Astrocyte of the spinal cord (primary cell): Measurements from ENCODE around the gene KCNT1.

Experiments
- DNase-seq: peaks from one replicate; pipeline ENCODE4 v3.0.0; 2011; ENCODE audit warnings: low read depth, low spot score
- H3K4me3 ChIP-seq: 2 replicates; pipeline ENCODE4 v1.5.1; 2011; ENCODE audit warnings: low read depth, mild to moderate bottlenecking, low read length, moderate library complexity
- CTCF ChIP-seq: IDR thresholded peaks from 2 replicates; pipeline ENCODE4 v1.5.1; 2012; ENCODE audit warnings: low read depth, mild to moderate bottlenecking, low read length, inconsistent platforms
- in situ Hi-C: cut with HindIII; loops from 2 replicates; pipeline ENCODE4 v1.10.0; 2017; ENCODE audit warnings: low sequenced_read_pairs

The KCNT1 gene

GRCh38 chr9:135812961-135813360 lies 111.0 kb downstream of the KCNT1 start:
- no peak for TF ChIP-seq CTCF
- in situ Hi-C loops = no loop called here
- no peak overlapping the region for H3K4me3 ChIP-seq
- DNase-seq = no peak

- H3K4me3 ChIP-seq = no peak overlapping the region
- in situ Hi-C loops = no loop called here
- no peak for TF ChIP-seq CTCF
- no peak for DNase-seq
Measured at GRCh38 chr9:135813671-135814290, 111.8 kb downstream of the KCNT1 start.

- TF ChIP-seq CTCF = no peak
Measured at GRCh38 chr9:135814421-135815095, 112.6 kb downstream of the KCNT1 start.

GRCh38 chr9:135815413-135815812 lies 113.4 kb downstream of the KCNT1 start:
- H3K4me3 ChIP-seq = no peak overlapping the region
- in situ Hi-C loops = no loop called here
- TF ChIP-seq CTCF = no peak
- no peak for DNase-seq

More at GRCh38 chr9:135814421-135815095, 112.6 kb downstream of the KCNT1 start:
- H3K4me3 ChIP-seq = no peak overlapping the region
- DNase-seq = no peak
- in situ Hi-C loops = no loop called here

- TF ChIP-seq CTCF = no peak
- in situ Hi-C loops = no loop called here
- no peak for DNase-seq
- H3K4me3 ChIP-seq = no peak overlapping the region
Measured at GRCh38 chr9:135815830-135816650, 114.1 kb downstream of the KCNT1 start.

- TF ChIP-seq CTCF = no peak
- DNase-seq = no peak
- in situ Hi-C loops = no loop called here
- no peak overlapping the region for H3K4me3 ChIP-seq
Measured at GRCh38 chr9:135816651-135816970, 114.6 kb downstream of the KCNT1 start.
